CD14-positive monocyte (primary cell): ENCODE data around the gene TDP2. TPM values are rescaled to one million over a fixed set of nuclear protein-coding genes. Genes with fewer than 3 reads are reported as not detected.

ENCODE experiments used
- DNase-seq, 3 donors: peaks; one replicate each; pipeline ENCODE4 v3.0.0-alpha.2; 2011 to 2022
- H2AFZ ChIP-seq: 2 replicates; pipeline ENCODE4 v1.6.0; 2012; ENCODE audit warnings: mild to moderate bottlenecking, low read depth, low read length, inconsistent platforms; ENCODE audit not compliant: insufficient read depth, poor library complexity, severe bottlenecking
- H3K27ac ChIP-seq, 2 donors: 1 replicate in 1 of 2; 2 replicates in 1 of 2; pipeline ENCODE4 v1.5.1; 2012 to 2013; ENCODE audit warnings: low read length in 2 of 2, control low read depth in 1 of 2, inconsistent platforms in 1 of 2, low read depth in 1 of 2, mild to moderate bottlenecking in 1 of 2
- H3K27me3 ChIP-seq, 2 donors: one replicate each; pipeline versions ENCODE4 v1.6.0 to v1.6.1; 2011 to 2013; ENCODE audit warnings: low read length in 2 of 2; ENCODE audit not compliant: control insufficient read depth in 2 of 2, insufficient read depth in 2 of 2
- H3K36me3 ChIP-seq, 2 donors: replicated peaks in 1 of 2; 1 replicate in 1 of 2; 2 replicates in 1 of 2; pipeline versions ENCODE4 v1.5.1 to v1.6.1; 2012 to 2013; ENCODE audit warnings: low read length in 2 of 2, control low read depth in 1 of 2, inconsistent platforms in 1 of 2, mild to moderate bottlenecking in 1 of 2; ENCODE audit not compliant: insufficient read depth in 2 of 2, control insufficient read depth in 1 of 2
- H3K4me1 ChIP-seq, 2 donors: 1 replicate in 1 of 2; 2 replicates in 1 of 2; pipeline versions ENCODE4 v1.5.1 to v1.6.1; 2012 to 2013; ENCODE audit warnings: low read length in 2 of 2, control low read depth in 1 of 2, inconsistent platforms in 1 of 2, mild to moderate bottlenecking in 1 of 2, moderate library complexity in 1 of 2; ENCODE audit not compliant: insufficient read depth in 2 of 2, control insufficient read depth in 1 of 2
- H3K4me2 ChIP-seq: replicated peaks from 2 replicates; pipeline ENCODE3; 2012; ENCODE audit warnings: low read length, moderate library complexity, mild to moderate bottlenecking; ENCODE audit not compliant: poor library complexity, severe bottlenecking; ENCODE audit errors: extremely low read depth
- H3K4me3 ChIP-seq, 3 experiments: fragments of 200-600 bp in 1 of 3; sonication (generic) in 1 of 3; replicated peaks in 1 of 3; 1 replicate in 2 of 3; 2 replicates in 1 of 3; pipeline ENCODE4 v1.5.1; 2011 to 2013; ENCODE audit warnings: low read length in 3 of 3, mild to moderate bottlenecking in 3 of 3, control low read depth in 2 of 3, low read depth in 2 of 3, inconsistent platforms in 1 of 3, moderate library complexity in 1 of 3
- H3K79me2 ChIP-seq: 2 replicates; pipeline ENCODE4 v1.6.0; 2012; ENCODE audit warnings: mild to moderate bottlenecking, control low read depth, inconsistent platforms, low read length, moderate library complexity; ENCODE audit not compliant: insufficient read depth
- H3K9ac ChIP-seq: 2 replicates; pipeline ENCODE4 v1.6.0; 2017; ENCODE audit warnings: low read length, mild to moderate bottlenecking; ENCODE audit not compliant: insufficient read depth, poor library complexity, severe bottlenecking
- H3K9me3 ChIP-seq, 2 donors: replicated peaks in 1 of 2; 1 replicate in 1 of 2; 2 replicates in 1 of 2; pipeline versions ENCODE4 v1.5.1 to v1.6.1; 2012 to 2013; ENCODE audit warnings: low read length in 2 of 2, control low read depth in 1 of 2; ENCODE audit not compliant: control insufficient read depth in 1 of 2, insufficient read depth in 1 of 2
- H4K20me1 ChIP-seq: 2 replicates; pipeline ENCODE4 v1.6.0; 2012; ENCODE audit warnings: mild to moderate bottlenecking, low read length, control low read depth, moderate library complexity; ENCODE audit not compliant: insufficient read depth
- H3K27ac Mint-ChIP-seq, 7 donors: one replicate each; pipeline ENCODE4 v1.8.0; 2020; ENCODE audit warnings: mild to moderate bottlenecking in 7 of 7, mixed read lengths in 7 of 7, moderate library complexity in 6 of 7, inconsistent platforms in 2 of 7
- H3K27me3 Mint-ChIP-seq, 3 donors: one replicate each; pipeline ENCODE4 v1.8.0; 2021 to 2022; ENCODE audit warnings: low read depth in 3 of 3, mild to moderate bottlenecking in 3 of 3, mixed read lengths in 3 of 3, moderate library complexity in 3 of 3, inconsistent platforms in 1 of 3
- H3K36me3 Mint-ChIP-seq, 2 donors: one replicate each; pipeline ENCODE4 v1.8.0; 2020; ENCODE audit warnings: mixed read lengths in 2 of 2, inconsistent platforms in 1 of 2, mild to moderate bottlenecking in 1 of 2
- H3K4me1 Mint-ChIP-seq: one replicate; pipeline ENCODE4 v1.8.0; 2020; ENCODE audit warnings: mild to moderate bottlenecking, mixed read lengths
- H3K4me3 Mint-ChIP-seq, 2 donors: one replicate each; pipeline ENCODE4 v1.8.0; 2020; ENCODE audit warnings: mild to moderate bottlenecking in 2 of 2, mixed read lengths in 2 of 2, moderate library complexity in 1 of 2
- H3K9me3 Mint-ChIP-seq, 7 donors: one replicate each; pipeline ENCODE4 v1.8.0; 2020 to 2022; ENCODE audit warnings: mixed read lengths in 7 of 7, mild to moderate bottlenecking in 6 of 7, moderate library complexity in 6 of 7, inconsistent platforms in 2 of 7
- CTCF ChIP-seq: fragments of 200-600 bp; IDR thresholded peaks from one replicate; pipeline ENCODE4 v1.8.0; 2022; ENCODE audit warnings: antibody characterized with exemption, mild to moderate bottlenecking
- WGBS: methylation state at CpG from one replicate; pipeline ENCODE4 v1.1.5; 2013; ENCODE audit warnings: missing lambda C conversion rate; ENCODE audit not compliant: insufficient coverage; 5-methylcytosine and 5-hydroxymethylcytosine counted together
- intact Hi-C, 2 donors: fragments of 100-400 bp; cut with micrococcal nuclease; formaldehyde crosslinking; loops; one replicate each; pipeline versions ENCODE4 v1.15.0 to v1.15.1; 2023
- polyA minus RNA-seq: library from RNA; depleted of rRNA, polyadenylated mRNA; stranded (reverse); fragments of >200 nt; gene quantifications from 2 replicates; pipeline ENCODE4 v1.2.3, GENCODE V29; 2012
- polyA plus RNA-seq, 3 donors: library from polyadenylated mRNA; depleted of rRNA in 1 of 3; unstranded in 2 of 3; stranded (reverse) in 1 of 3; fragments of 300-500 nt in 2 of 3; fragments of >200 nt in 1 of 3; fragmentation: Illumina TruSeq in 2 of 3; gene quantifications; 1 replicate in 2 of 3; 2 replicates in 1 of 3; pipeline ENCODE4 v1.2.3, GENCODE V29; 2012 to 2021
- total RNA-seq, 12 experiments: library from RNA in 1 of 12; stranded (reverse) in 1 of 12; fragments of 120-200 nt in 1 of 12; gene quantifications; one replicate each; pipeline ENCODE4 v1.2.4 and lab custom pipeline; 2013 to 2026; ENCODE audit warnings: mixed read lengths in 6 of 12, inconsistent platforms in 1 of 12

TDP2 gene
- total RNA-seq (2013): 23.7 TPM
- polyA plus RNA-seq (10 to 100 TPM; 21.0 to 24.2 (median 21.8) TPM), polyA minus RNA-seq (7.9 and 13.8 TPM in 2 replicates), total RNA-seq (lab: John Stamatoyannopoulos, UW) (31.0 to 206 (median 45.5) reads per million in 11 experiments)

- Histone ChIP-seq H3K9me3 (peaks cover 0 to 9% of the 10 kb centered on the region in 2 donors), H4K20me1 (peaks cover 5% of the 10 kb centered on the region), H3K79me2 (peaks cover 49% of the 10 kb centered on the region), H3K27me3 (no peaks in the 10 kb centered on the region), H3K27ac (peak within 1 kb of the TSS; percentile 91 to 94), H3K4me1 (peaks cover 21 to 29% of the 10 kb centered on the region in 2 donors), H3K4me2 (peak within 1 kb of the TSS; percentile 83), H3K9ac (peak within 1 kb of the TSS; percentile 81), H3K4me3 (peak within 1 kb of the TSS; percentile 79 to 99 (median 90)), H2AFZ (peak within 1 kb of the TSS; percentile 91), H3K36me3 (peaks cover 23 to 27% of the 10 kb centered on the region in 2 donors)
- WGBS: under 1% methylated on average over 56 of the region's 62 CpGs
- peak; percentile 65 for TF ChIP-seq CTCF
- Mint-ChIP-seq H3K4me1 (peaks cover 40% of the 10 kb centered on the region), H3K9me3 (peaks cover 0 to 17% (median 11%) of the 10 kb centered on the region in 7 donors), H3K4me3 (peak within 1 kb of the TSS; percentile 96 to 98), H3K27ac (peak within 1 kb of the TSS; percentile 94 to 99 (median 98)), H3K27me3 (peaks cover 0 to 2% (median 0%) of the 10 kb centered on the region in 3 donors), H3K36me3 (peaks cover 28 to 34% of the 10 kb centered on the region in 2 donors)
- intact Hi-C loops: loop anchor here (2.0 to 10.0 kb wide), 2 partner anchors 58 to 108 kb away; partner anchors contain the start of gene GMNN (in 1 of the 2)
- DNase-seq: peak; percentile 96 to 99 (median 96)
Observed at GRCh38 chr6:24666641-24667377, at the start of gene TDP2, which contains the start of gene ACOT13. Gene TDP2, minus strand, starts transcription at chr6:24666899. Its CDS starts 37 bp downstream, at chr6:24666862. Gene ACOT13, plus strand, starts transcription at chr6:24667077. Its CDS starts 187 bp downstream, at chr6:24667264.

GRCh38 chr6:24710519-24711303, 44.0 kb upstream of the TDP2 start:
- peaks cover 84 to 92% of the 10 kb centered on the region in 2 donors for H3K36me3 Mint-ChIP-seq
- no peak overlapping the region for H3K4me2 ChIP-seq
- no peak overlapping the region for H3K4me3 Mint-ChIP-seq
- no peaks in the 10 kb centered on the region for H3K9me3 ChIP-seq
- no peak for DNase-seq
- H3K79me2 ChIP-seq: peaks cover 96% of the 10 kb centered on the region
- H3K4me3 ChIP-seq: no peak overlapping the region
- TF ChIP-seq CTCF: no peak
- peaks cover 24% of the 10 kb centered on the region for H3K4me1 Mint-ChIP-seq
- no peak overlapping the region for H3K9ac ChIP-seq
- no peak overlapping the region for H2AFZ ChIP-seq
- peaks cover 4 to 12% of the 10 kb centered on the region in 2 donors for H3K4me1 ChIP-seq
- H4K20me1 ChIP-seq: peaks cover 100% of the 10 kb centered on the region
- 100% methylated on average over 2 of the region's 10 CpGs for WGBS
- H3K36me3 ChIP-seq: peaks cover 100% of the 10 kb centered on the region in 2 donors
- peak overlapping the region in 1 of 2 donors; percentile 7 for H3K27ac ChIP-seq
- peak overlapping the region in 5 of 7 donors; percentile 24 to 70 (median 50) for H3K27ac Mint-ChIP-seq
- H3K27me3 ChIP-seq: no peaks in the 10 kb centered on the region
- no peaks in the 10 kb centered on the region for H3K9me3 Mint-ChIP-seq
- intact Hi-C loops: no loop called here
- H3K27me3 Mint-ChIP-seq: peaks cover 0 to 3% (median 0%) of the 10 kb centered on the region in 3 donors
